ENCODE measurements around the gene ANKS1A. TPM values are rescaled to one million over a fixed set of nuclear protein-coding genes. Genes with fewer than 3 reads are reported as not detected.
"Not testable (repeated sequence)": the region's sequence is repeated elsewhere in the genome, so short reads cannot be mapped to it uniquely, and the experiment has no call there.

ANKS1A gene
- total RNA-seq, 2 donors from 2014 or later = 12.2 to 15.0 TPM

- Mint-ChIP-seq H3K4me3 (no peak overlapping the region), H3K9me3 (no peaks in the 10 kb centered on the region), H3K4me1 (ENCODE audit: low read depth in 2 of 2) (peaks cover 0 to 2% of the 10 kb centered on the region in 2 donors), H3K36me3 (no peaks in the 10 kb centered on the region), H3K27me3 (no peaks in the 10 kb centered on the region), H3K27ac (no peak overlapping the region)
- DNase-seq (ENCODE audit: low spot score) (no peak), ATAC-seq (no peak)
These were observed 98.5 kb downstream of the ANKS1A start for GRCh38 chr6:34987506-34987905.

- no peaks in the 10 kb centered on the region for H3K9me3 Mint-ChIP-seq
- peaks cover 0 to 2% of the 10 kb centered on the region in 2 donors for H3K4me1 Mint-ChIP-seq (ENCODE audit: low read depth in 2 of 2)
- H3K27me3 Mint-ChIP-seq = no peaks in the 10 kb centered on the region
- DNase-seq (ENCODE audit: low spot score) (no peak), ATAC-seq (no peak)
- no peaks in the 10 kb centered on the region for H3K36me3 Mint-ChIP-seq
- H3K27ac Mint-ChIP-seq = no peak overlapping the region
- H3K4me3 Mint-ChIP-seq = no peak overlapping the region
These were observed 102.0 kb downstream of the ANKS1A start for GRCh38 chr6:34990971-34991560.

GRCh38 chr6:34992376-34992775 lies 103.3 kb downstream of the ANKS1A start:
- ATAC-seq (no peak), DNase-seq (ENCODE audit: low spot score) (no peak)
- no peak overlapping the region for H3K4me3 Mint-ChIP-seq
- H3K27me3 Mint-ChIP-seq = no peaks in the 10 kb centered on the region
- no peaks in the 10 kb centered on the region for H3K9me3 Mint-ChIP-seq
- no peaks in the 10 kb centered on the region for H3K4me1 Mint-ChIP-seq (ENCODE audit: low read depth in 2 of 2)
- H3K36me3 Mint-ChIP-seq = no peaks in the 10 kb centered on the region
- H3K27ac Mint-ChIP-seq = no peak overlapping the region

GRCh38 chr6:34993213-34993612 lies 104.2 kb downstream of the ANKS1A start:
- H3K36me3 Mint-ChIP-seq = no peaks in the 10 kb centered on the region
- no peak for ATAC-seq
- DNase-seq (ENCODE audit: low spot score) = no peak
- H3K4me1 Mint-ChIP-seq (ENCODE audit: low read depth in 2 of 2) = no peaks in the 10 kb centered on the region
- H3K27me3 Mint-ChIP-seq = no peaks in the 10 kb centered on the region
- no peaks in the 10 kb centered on the region for H3K9me3 Mint-ChIP-seq
- no peak overlapping the region for H3K27ac Mint-ChIP-seq
- H3K4me3 Mint-ChIP-seq = no peak overlapping the region

- no peak for ATAC-seq
- Mint-ChIP-seq H3K4me1 (ENCODE audit: low read depth in 2 of 2) (no peaks in the 10 kb centered on the region), H3K27me3 (no peaks in the 10 kb centered on the region)
These were observed 105.6 kb downstream of the ANKS1A start for GRCh38 chr6:34994693-34995092.

GRCh38 chr6:34998417-34998816 lies 109.4 kb downstream of the ANKS1A start:
- not testable (repeated sequence) for DNase-seq (ENCODE audit: low spot score); H3K27me3 Mint-ChIP-seq; H3K4me3 Mint-ChIP-seq; ATAC-seq; H3K4me1 Mint-ChIP-seq (ENCODE audit: low read depth in 2 of 2); H3K36me3 Mint-ChIP-seq; H3K27ac Mint-ChIP-seq; H3K9me3 Mint-ChIP-seq

More at GRCh38 chr6:34994693-34995092, 105.6 kb downstream of the ANKS1A start:
- H3K27ac Mint-ChIP-seq = no peak overlapping the region
- H3K36me3 Mint-ChIP-seq = no peaks in the 10 kb centered on the region
- DNase-seq (ENCODE audit: low spot score) = no peak
- no peaks in the 10 kb centered on the region for H3K9me3 Mint-ChIP-seq
- no peak overlapping the region for H3K4me3 Mint-ChIP-seq

- not testable (repeated sequence) for H3K4me3 Mint-ChIP-seq; DNase-seq (ENCODE audit: low spot score); H3K4me1 Mint-ChIP-seq (ENCODE audit: low read depth in 2 of 2); H3K9me3 Mint-ChIP-seq; H3K27me3 Mint-ChIP-seq; H3K27ac Mint-ChIP-seq; H3K36me3 Mint-ChIP-seq; ATAC-seq
These were observed 110.1 kb downstream of the ANKS1A start for GRCh38 chr6:34999153-34999552.

- not testable (repeated sequence) for H3K4me1 Mint-ChIP-seq (ENCODE audit: low read depth in 2 of 2); H3K36me3 Mint-ChIP-seq; H3K27ac Mint-ChIP-seq; ATAC-seq; H3K27me3 Mint-ChIP-seq; DNase-seq (ENCODE audit: low spot score); H3K4me3 Mint-ChIP-seq; H3K9me3 Mint-ChIP-seq
These were observed 110.9 kb downstream of the ANKS1A start for GRCh38 chr6:34999962-35000361.

GRCh38 chr6:35001349-35001748 lies 112.3 kb downstream of the ANKS1A start:
- ATAC-seq; H3K4me1 Mint-ChIP-seq (ENCODE audit: low read depth in 2 of 2); H3K9me3 Mint-ChIP-seq; H3K36me3 Mint-ChIP-seq; H3K4me3 Mint-ChIP-seq; H3K27ac Mint-ChIP-seq; H3K27me3 Mint-ChIP-seq; DNase-seq (ENCODE audit: low spot score): not testable (repeated sequence)

GRCh38 chr6:35003886-35004530 lies 115.0 kb downstream of the ANKS1A start:
- ATAC-seq; H3K4me1 Mint-ChIP-seq (ENCODE audit: low read depth in 2 of 2); H3K27ac Mint-ChIP-seq: not testable (repeated sequence)

GRCh38 chr6:35007016-35007415 lies 118.0 kb downstream of the ANKS1A start:
- Mint-ChIP-seq H3K4me1 (ENCODE audit: low read depth in 2 of 2) (peaks cover 15 to 22% of the 10 kb centered on the region in 2 donors), H3K36me3 (no peaks in the 10 kb centered on the region), H3K27ac (no peak overlapping the region), H3K4me3 (no peak overlapping the region), H3K9me3 (no peaks in the 10 kb centered on the region), H3K27me3 (no peaks in the 10 kb centered on the region)
- DNase-seq (ENCODE audit: low spot score) (no peak), ATAC-seq (no peak)

More at GRCh38 chr6:35003886-35004530, 115.0 kb downstream of the ANKS1A start:
- not testable (repeated sequence) for H3K36me3 Mint-ChIP-seq; H3K27me3 Mint-ChIP-seq; DNase-seq (ENCODE audit: low spot score); H3K9me3 Mint-ChIP-seq; H3K4me3 Mint-ChIP-seq

GRCh38 chr6:35008858-35009257 lies 119.8 kb downstream of the ANKS1A start:
- Mint-ChIP-seq H3K4me1 (ENCODE audit: low read depth in 2 of 2) (peaks cover 15 to 22% of the 10 kb centered on the region in 2 donors), H3K27me3 (no peaks in the 10 kb centered on the region), H3K9me3 (no peaks in the 10 kb centered on the region), H3K36me3 (no peaks in the 10 kb centered on the region), H3K4me3 (no peak overlapping the region), H3K27ac (no peak overlapping the region)
- ATAC-seq = no peak
- DNase-seq (ENCODE audit: low spot score) = no peak

GRCh38 chr6:35011096-35012041 lies 122.3 kb downstream of the ANKS1A start:
- ATAC-seq = peak; percentile 28 to 76
- Mint-ChIP-seq H3K4me1 (ENCODE audit: low read depth in 2 of 2) (peaks cover 15 to 22% of the 10 kb centered on the region in 2 donors), H3K9me3 (no peaks in the 10 kb centered on the region), H3K27me3 (no peaks in the 10 kb centered on the region), H3K27ac (peak overlapping the region in 1 of 2 donors; percentile 29), H3K36me3 (no peaks in the 10 kb centered on the region), H3K4me3 (no peak overlapping the region)
- no peak for DNase-seq (ENCODE audit: low spot score)

GRCh38 chr6:35013701-35014100 lies 124.6 kb downstream of the ANKS1A start:
- no peaks in the 10 kb centered on the region for H3K36me3 Mint-ChIP-seq
- H3K9me3 Mint-ChIP-seq = no peaks in the 10 kb centered on the region
- H3K4me1 Mint-ChIP-seq (ENCODE audit: low read depth in 2 of 2) = peaks cover 17 to 22% of the 10 kb centered on the region in 2 donors
- no peak for DNase-seq (ENCODE audit: low spot score)
- H3K4me3 Mint-ChIP-seq = no peak overlapping the region
- no peak for ATAC-seq
- no peaks in the 10 kb centered on the region for H3K27me3 Mint-ChIP-seq
- no peak overlapping the region for H3K27ac Mint-ChIP-seq

Measured in natural killer cell treated with Interleukin-12 subunit alpha and Interleukin-12 subunit beta and Interleukin-15 and Interleukin-18, amount 100 ng/mL, for 72 hours (primary cell).